Adipocyte (in vitro differentiated cells): Measurements from ENCODE around the gene ACAD8.

Experiments used
- DNase-seq: peaks from one replicate; pipeline ENCODE4 v3.0.0-alpha.2; 2015; ENCODE audit warnings: low read depth
- H3K27me3 ChIP-seq: replicated peaks from 2 replicates; pipeline ENCODE4 v1.7.0; 2013; ENCODE audit warnings: mild to moderate bottlenecking, low read length, moderate library complexity; ENCODE audit not compliant: control insufficient read depth, insufficient read depth
- H3K36me3 ChIP-seq: 2 replicates; pipeline ENCODE4 v1.7.0; 2013; ENCODE audit warnings: low read length, mild to moderate bottlenecking, moderate library complexity; ENCODE audit not compliant: control insufficient read depth, insufficient read depth, severe bottlenecking
- H3K4me1 ChIP-seq: 2 replicates; pipeline ENCODE4 v1.7.0; 2013; ENCODE audit warnings: mild to moderate bottlenecking, low read length, moderate library complexity; ENCODE audit not compliant: control insufficient read depth, insufficient read depth
- H3K4me3 ChIP-seq: 2 replicates; pipeline ENCODE4 v1.7.0; 2013; ENCODE audit warnings: mild to moderate bottlenecking, low read length, moderate library complexity
- H3K9ac ChIP-seq: 2 replicates; pipeline ENCODE4 v1.7.0; 2013; ENCODE audit warnings: mild to moderate bottlenecking, low read length, moderate library complexity
- H3K9me3 ChIP-seq: 2 replicates; pipeline ENCODE4 v1.7.0; 2013; ENCODE audit warnings: mild to moderate bottlenecking, low read length, moderate library complexity; ENCODE audit not compliant: control insufficient read depth

ACAD8 gene

GRCh38 chr11:134257101-134257500 lies 3.7 kb downstream of the ACAD8 start:
- no peak overlapping the region for H3K9ac ChIP-seq
- peaks cover 17% of the 10 kb centered on the region for H3K4me1 ChIP-seq
- H3K4me3 ChIP-seq: no peak overlapping the region
- H3K9me3 ChIP-seq: no peaks in the 10 kb centered on the region
- H3K36me3 ChIP-seq: peaks cover 46% of the 10 kb centered on the region
- no peaks in the 10 kb centered on the region for H3K27me3 ChIP-seq
- DNase-seq: no peak

- no peaks in the 10 kb centered on the region for H3K9me3 ChIP-seq
- H3K9ac ChIP-seq: no peak overlapping the region
- H3K4me1 ChIP-seq: peaks cover 13% of the 10 kb centered on the region
- H3K27me3 ChIP-seq: no peaks in the 10 kb centered on the region
- H3K36me3 ChIP-seq: peaks cover 61% of the 10 kb centered on the region
- DNase-seq: no peak
- H3K4me3 ChIP-seq: no peak overlapping the region
These were observed 5.2 kb downstream of the ACAD8 start for GRCh38 chr11:134258577-134258976.

- no peak for DNase-seq
- Histone ChIP-seq H3K9me3 (no peaks in the 10 kb centered on the region), H3K36me3 (peaks cover 70% of the 10 kb centered on the region)
These were observed 7.1 kb downstream of the ACAD8 start for GRCh38 chr11:134260503-134260902.

GRCh38 chr11:134260983-134261382 lies 7.6 kb downstream of the ACAD8 start:
- peaks cover 70% of the 10 kb centered on the region for H3K36me3 ChIP-seq
- DNase-seq: no peak
- H3K9ac ChIP-seq: no peak overlapping the region
- H3K27me3 ChIP-seq: no peaks in the 10 kb centered on the region
- peaks cover 5% of the 10 kb centered on the region for H3K4me1 ChIP-seq
- no peaks in the 10 kb centered on the region for H3K9me3 ChIP-seq
- no peak overlapping the region for H3K4me3 ChIP-seq

More at GRCh38 chr11:134260503-134260902, 7.1 kb downstream of the ACAD8 start:
- Histone ChIP-seq H3K4me1 (peaks cover 5% of the 10 kb centered on the region), H3K9ac (no peak overlapping the region), H3K4me3 (no peak overlapping the region), H3K27me3 (no peaks in the 10 kb centered on the region)

GRCh38 chr11:134261626-134262488 lies 8.5 kb downstream of the ACAD8 start:
- no peak overlapping the region for H3K4me3 ChIP-seq
- H3K36me3 ChIP-seq: peaks cover 69% of the 10 kb centered on the region

GRCh38 chr11:134264966-134265764 lies 11.8 kb downstream of the ACAD8 start:
- Histone ChIP-seq H3K27me3 (peaks cover 15% of the 10 kb centered on the region), H3K36me3 (peaks cover 44% of the 10 kb centered on the region), H3K4me3 (no peak overlapping the region), H3K4me1 (peaks cover 13% of the 10 kb centered on the region), H3K9ac (no peak overlapping the region), H3K9me3 (no peaks in the 10 kb centered on the region)
- no peak for DNase-seq

More at GRCh38 chr11:134261626-134262488, 8.5 kb downstream of the ACAD8 start:
- Histone ChIP-seq H3K9ac (no peak overlapping the region), H3K4me1 (peaks cover 7% of the 10 kb centered on the region), H3K27me3 (no peaks in the 10 kb centered on the region), H3K9me3 (no peaks in the 10 kb centered on the region)
- DNase-seq: peak; percentile 25

- Histone ChIP-seq H3K9me3 (no peaks in the 10 kb centered on the region), H3K27me3 (peaks cover 24% of the 10 kb centered on the region), H3K36me3 (peaks cover 31% of the 10 kb centered on the region), H3K4me3 (peak overlapping the region; percentile 11), H3K4me1 (peaks cover 13% of the 10 kb centered on the region), H3K9ac (no peak overlapping the region)
- DNase-seq: no peak
These were observed 13.1 kb downstream of the ACAD8 start for GRCh38 chr11:134266440-134266839.

- no peak overlapping the region for H3K9ac ChIP-seq
- peaks cover 28% of the 10 kb centered on the region for H3K27me3 ChIP-seq
- H3K36me3 ChIP-seq: peaks cover 27% of the 10 kb centered on the region
- peak overlapping the region; percentile 11 for H3K4me3 ChIP-seq
- no peaks in the 10 kb centered on the region for H3K9me3 ChIP-seq
- peak; percentile 82 for DNase-seq
- H3K4me1 ChIP-seq: peaks cover 13% of the 10 kb centered on the region
These were observed 13.5 kb downstream of the ACAD8 start for GRCh38 chr11:134266841-134267251.

- H3K4me1 ChIP-seq: peaks cover 13% of the 10 kb centered on the region
- DNase-seq: no peak
- H3K9me3 ChIP-seq: no peaks in the 10 kb centered on the region
- H3K36me3 ChIP-seq: peaks cover 21% of the 10 kb centered on the region
- peaks cover 34% of the 10 kb centered on the region for H3K27me3 ChIP-seq
- no peak overlapping the region for H3K4me3 ChIP-seq
- no peak overlapping the region for H3K9ac ChIP-seq
These were observed 14.1 kb downstream of the ACAD8 start for GRCh38 chr11:134267461-134267860.

GRCh38 chr11:134267966-134268365 lies 14.6 kb downstream of the ACAD8 start:
- H3K4me1 ChIP-seq: peaks cover 13% of the 10 kb centered on the region
- H3K9ac ChIP-seq: no peak overlapping the region
- H3K4me3 ChIP-seq: no peak overlapping the region
- peaks cover 16% of the 10 kb centered on the region for H3K36me3 ChIP-seq
- no peaks in the 10 kb centered on the region for H3K9me3 ChIP-seq
- no peak for DNase-seq
- H3K27me3 ChIP-seq: peaks cover 39% of the 10 kb centered on the region

GRCh38 chr11:134270250-134270714 lies 16.9 kb downstream of the ACAD8 start:
- DNase-seq: no peak
- Histone ChIP-seq H3K9me3 (no peaks in the 10 kb centered on the region), H3K36me3 (peaks cover 1% of the 10 kb centered on the region), H3K27me3 (peaks cover 62% of the 10 kb centered on the region), H3K9ac (no peak overlapping the region), H3K4me3 (no peak overlapping the region), H3K4me1 (peaks cover 13% of the 10 kb centered on the region)
